ENCODE measurements around the gene SPAG6.
A peak's percentile ranks its signal among the peaks of the same experiment; 100 is the strongest.

The SPAG6 gene

DNA sequence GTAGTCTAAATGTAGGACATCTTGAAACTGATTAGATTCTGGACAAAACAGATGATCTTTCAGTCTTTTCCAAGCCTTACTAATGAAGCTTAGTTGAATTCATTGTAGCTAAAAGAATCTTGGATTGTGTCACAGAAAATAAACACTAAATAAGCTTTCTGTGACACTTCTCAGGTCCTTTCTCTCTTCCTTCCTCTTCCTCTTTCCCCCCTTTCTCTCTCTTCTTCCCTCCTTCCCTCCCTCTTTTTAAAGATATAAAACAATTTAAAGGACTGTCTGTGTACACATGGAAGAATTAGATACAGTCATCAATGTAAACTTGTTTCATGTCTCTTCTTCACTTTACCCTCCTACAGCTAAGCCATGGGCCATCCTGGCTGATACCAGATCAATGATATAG, 34.4 kb upstream of the SPAG6 start:
- H3K4me3 ChIP-seq (ENCODE audit: low read depth, low read length) = no peak overlapping the region
- TF ChIP-seq, protein P1, sequence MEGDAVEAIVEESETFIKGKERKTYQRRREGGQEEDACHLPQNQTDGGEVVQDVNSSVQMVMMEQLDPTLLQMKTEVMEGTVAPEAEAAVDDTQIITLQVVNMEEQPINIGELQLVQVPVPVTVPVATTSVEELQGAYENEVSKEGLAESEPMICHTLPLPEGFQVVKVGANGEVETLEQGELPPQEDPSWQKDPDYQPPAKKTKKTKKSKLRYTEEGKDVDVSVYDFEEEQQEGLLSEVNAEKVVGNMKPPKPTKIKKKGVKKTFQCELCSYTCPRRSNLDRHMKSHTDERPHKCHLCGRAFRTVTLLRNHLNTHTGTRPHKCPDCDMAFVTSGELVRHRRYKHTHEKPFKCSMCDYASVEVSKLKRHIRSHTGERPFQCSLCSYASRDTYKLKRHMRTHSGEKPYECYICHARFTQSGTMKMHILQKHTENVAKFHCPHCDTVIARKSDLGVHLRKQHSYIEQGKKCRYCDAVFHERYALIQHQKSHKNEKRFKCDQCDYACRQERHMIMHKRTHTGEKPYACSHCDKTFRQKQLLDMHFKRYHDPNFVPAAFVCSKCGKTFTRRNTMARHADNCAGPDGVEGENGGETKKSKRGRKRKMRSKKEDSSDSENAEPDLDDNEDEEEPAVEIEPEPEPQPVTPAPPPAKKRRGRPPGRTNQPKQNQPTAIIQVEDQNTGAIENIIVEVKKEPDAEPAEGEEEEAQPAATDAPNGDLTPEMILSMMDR (IDR thresholded peaks at IDR 0.05; ENCODE audit: insufficient read depth, low read depth, low read length, missing control alignments) = no peak
- DNase-seq (ENCODE audit: low read depth) = no peak

DNA sequence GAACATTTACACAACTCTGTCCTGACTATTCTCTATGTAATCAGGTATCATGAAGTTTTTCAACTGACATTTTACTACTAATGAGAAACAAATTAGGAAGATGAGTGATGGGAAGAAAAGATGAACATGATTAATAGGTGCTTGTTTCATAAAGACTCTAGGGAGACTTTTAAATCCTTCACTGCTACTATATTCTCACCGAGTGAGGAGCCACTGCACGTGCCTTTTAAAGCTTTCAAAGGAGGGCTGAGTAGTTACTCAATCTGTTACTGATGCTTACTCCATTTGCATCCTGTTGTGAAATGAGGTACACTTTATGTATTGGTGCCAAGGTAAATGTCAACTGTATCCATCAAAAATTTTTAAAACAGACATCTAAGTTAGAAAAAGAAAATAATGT, 30.4 kb upstream of the SPAG6 start:
- H3K4me3 ChIP-seq (ENCODE audit: low read depth, low read length) = peak overlapping the region; percentile 73; the same call in 1 of the 2 replicates
- TF ChIP-seq, protein P1 (IDR thresholded peaks at IDR 0.05; ENCODE audit: insufficient read depth, low read depth, low read length, missing control alignments) = no peak
- no peak for DNase-seq (ENCODE audit: low read depth)

DNA sequence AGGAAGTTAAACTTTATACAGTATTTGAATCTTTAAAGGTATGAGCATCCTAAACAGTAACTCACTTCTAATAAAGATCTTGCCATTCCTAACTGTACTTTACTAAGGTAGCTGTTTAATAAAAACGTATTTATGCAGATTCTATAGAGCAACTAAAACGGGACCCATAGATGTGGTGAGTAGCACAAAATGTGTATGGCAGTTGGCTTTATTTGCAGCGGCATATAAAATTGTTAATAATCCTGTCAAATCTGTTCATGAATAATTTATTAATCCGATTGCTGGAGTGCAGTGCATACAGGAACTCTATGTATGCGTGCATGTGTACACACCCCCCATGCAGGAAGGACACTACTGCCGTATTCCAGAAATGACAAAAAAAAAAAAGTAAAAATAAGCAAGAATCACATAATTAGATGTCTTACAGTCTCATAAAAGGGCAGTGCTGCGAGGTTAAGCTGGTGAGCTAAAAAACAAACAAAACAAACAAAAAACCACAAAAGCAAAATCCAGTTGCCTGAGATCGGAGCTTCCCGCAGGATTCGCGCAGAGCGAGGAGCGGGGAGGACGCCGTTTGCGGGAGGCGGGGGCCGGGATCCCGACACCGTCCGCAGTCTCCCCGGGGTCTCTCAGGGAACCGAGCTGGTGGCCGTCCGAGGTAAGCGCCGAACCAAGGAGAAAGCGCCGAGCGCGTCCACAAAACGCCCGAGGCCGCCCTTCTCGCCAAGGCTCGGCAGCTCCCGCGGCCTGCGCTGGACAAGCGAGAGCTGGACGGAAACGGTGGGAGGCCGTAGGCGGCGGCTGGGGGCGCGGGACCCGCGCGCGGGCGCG, 29.6 kb upstream of the SPAG6 start:
- DNase-seq (ENCODE audit: low read depth) = no peak
- TF ChIP-seq, protein P1 (IDR thresholded peaks at IDR 0.05; ENCODE audit: insufficient read depth, low read depth, low read length, missing control alignments) = no peak
- peak overlapping the region; percentile 73 for H3K4me3 ChIP-seq (ENCODE audit: low read depth, low read length)

DNA sequence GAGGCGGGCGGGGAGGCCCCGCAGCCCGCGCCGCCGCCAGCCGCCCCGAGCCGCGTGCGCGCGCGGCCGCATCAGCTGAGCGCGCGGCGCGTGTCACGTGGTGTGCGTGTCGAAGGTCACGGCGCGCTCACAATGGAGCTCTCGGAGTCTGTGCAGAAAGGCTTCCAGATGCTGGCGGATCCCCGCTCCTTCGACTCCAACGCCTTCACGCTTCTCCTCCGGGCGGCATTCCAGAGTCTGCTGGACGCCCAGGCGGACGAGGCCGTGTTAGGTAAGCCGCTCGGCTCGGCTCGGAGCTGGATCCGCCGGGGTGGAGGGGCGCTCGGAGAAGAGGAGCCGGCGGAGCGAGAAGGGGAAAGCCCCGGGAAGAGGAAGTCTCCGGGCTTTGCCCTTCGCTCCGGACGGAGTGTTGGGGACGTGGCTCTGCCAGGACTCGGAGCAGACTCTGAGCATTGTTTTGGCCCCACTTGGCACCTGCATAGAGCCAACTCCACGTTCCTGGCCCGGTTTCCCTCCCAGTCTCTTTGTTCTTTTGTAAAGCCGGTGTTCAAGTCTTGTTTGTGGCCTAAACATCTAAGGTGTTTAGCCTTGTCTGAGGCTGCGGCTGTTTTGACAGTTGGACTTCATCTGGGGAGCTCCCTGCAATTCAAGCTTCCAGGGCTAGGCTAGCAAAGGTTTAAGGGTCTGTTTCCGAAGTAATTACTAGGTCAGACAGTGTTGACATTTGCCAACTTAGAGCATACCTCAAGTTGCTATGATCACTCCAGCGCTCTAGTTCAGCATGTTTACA, 28.8 kb upstream of the SPAG6 start, which contains the start of gene COMMD3:
Gene COMMD3 (plus strand): TSS at position 103 of the 790 bp plus-strand sequence. CDS start 30 bp downstream, at position 133.
- peak within 1 kb of the TSS; percentile 75 for H3K4me3 ChIP-seq (ENCODE audit: low read depth, low read length)
- DNase-seq (ENCODE audit: low read depth) = peak; percentile 90
- TF ChIP-seq, protein P1 (IDR thresholded peaks at IDR 0.05; ENCODE audit: insufficient read depth, low read depth, low read length, missing control alignments) = no peak

DNA sequence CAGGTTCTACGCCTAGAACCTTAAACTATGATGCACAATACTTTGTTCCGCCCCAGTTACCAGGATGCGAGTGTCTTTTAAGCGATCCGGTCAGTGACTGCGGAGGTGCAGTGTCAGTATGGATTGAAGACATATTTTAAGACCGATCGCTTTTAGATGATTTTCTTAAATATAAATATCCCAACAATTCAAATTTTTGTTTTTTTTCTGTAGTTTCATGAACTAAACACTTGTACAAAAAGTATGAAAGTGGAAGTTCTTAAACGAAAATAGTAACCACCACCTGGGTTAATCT, 28.3 kb upstream of the SPAG6 start:
- DNase-seq (ENCODE audit: low read depth) = no peak
- TF ChIP-seq, protein P1 (IDR thresholded peaks at IDR 0.05; ENCODE audit: insufficient read depth, low read depth, low read length, missing control alignments) = no peak
- H3K4me3 ChIP-seq (ENCODE audit: low read depth, low read length) = peak overlapping the region; percentile 75

DNA sequence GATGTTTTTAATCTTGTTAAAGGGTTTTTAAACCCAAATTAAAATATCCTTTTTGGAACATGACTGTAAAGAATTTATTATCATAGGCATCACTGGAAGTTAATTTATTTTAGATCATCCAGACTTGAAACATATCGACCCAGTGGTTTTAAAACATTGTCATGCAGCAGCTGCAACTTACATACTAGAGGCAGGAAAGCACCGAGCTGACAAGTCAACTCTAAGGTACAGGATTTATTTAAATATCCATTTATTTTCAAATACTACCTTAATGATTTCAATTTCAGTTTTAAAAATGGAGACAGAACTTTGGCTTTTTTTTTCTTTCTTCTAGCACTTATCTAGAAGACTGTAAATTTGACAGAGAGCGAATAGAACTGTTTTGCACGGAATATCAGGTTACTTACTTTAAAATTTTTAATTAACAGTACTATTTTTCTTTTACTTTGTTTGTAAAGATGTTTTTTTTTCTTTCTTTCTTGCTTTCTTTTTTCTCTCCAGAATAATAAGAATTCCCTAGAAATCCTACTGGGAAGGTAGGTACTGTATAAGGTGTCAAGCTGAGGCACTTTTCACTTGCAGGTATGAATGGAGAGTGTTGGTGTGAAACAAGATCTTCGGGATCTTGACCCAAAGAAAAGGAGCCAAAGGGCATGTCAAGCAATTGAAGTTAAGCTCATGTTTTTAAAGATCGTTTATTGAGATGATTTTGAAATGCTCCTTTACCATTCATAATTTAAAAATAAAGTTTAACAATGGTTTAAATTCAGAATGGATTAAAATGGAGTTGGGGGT, 27.3 kb upstream of the SPAG6 start:
- TF ChIP-seq, protein P1 (IDR thresholded peaks at IDR 0.05; ENCODE audit: insufficient read depth, low read depth, low read length, missing control alignments) = no peak
- peak; percentile 54 for DNase-seq (ENCODE audit: low read depth)
- H3K4me3 ChIP-seq (ENCODE audit: low read depth, low read length) = peak overlapping the region; percentile 75

Data from GM12865 (cell line).